ENCODE measurements around the gene MYO16.

DNA sequence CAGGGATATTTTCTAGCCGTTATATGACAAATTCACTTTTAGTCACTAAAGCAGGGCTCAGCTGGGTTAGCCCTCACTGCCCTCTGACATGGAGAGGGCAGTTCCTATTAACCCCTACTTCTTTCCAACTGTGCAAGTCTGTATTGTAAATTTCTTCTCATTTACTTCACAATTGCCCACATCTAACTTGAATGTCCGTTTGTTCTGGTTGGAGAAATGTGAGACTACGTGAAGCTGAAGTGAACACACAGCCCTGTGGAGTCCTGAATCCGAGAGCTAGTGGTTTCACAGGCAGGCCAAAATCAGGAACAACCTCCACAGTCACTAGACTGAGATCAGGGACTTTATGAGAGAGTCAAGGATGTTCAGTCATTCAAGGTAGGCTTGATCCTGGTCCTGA is 4.4 kb upstream of the MYO16 start:
- no peak for TF ChIP-seq EP300 (conservative IDR thresholded peaks at IDR 0.05; ENCODE audit: poor library complexity, severe bottlenecking)
- no peak for TF ChIP-seq CTCF (IDR thresholded peaks at IDR 0.05; ENCODE audit: poor library complexity, severe bottlenecking)
- TF ChIP-seq SMC3 (conservative IDR thresholded peaks at IDR 0.05; ENCODE audit: poor library complexity), result no peak
- no peak for TF ChIP-seq MXI1 (conservative IDR thresholded peaks at IDR 0.05; ENCODE audit: poor library complexity, severe bottlenecking)
- no peak for TF ChIP-seq POLR2AphosphoS5 (IDR thresholded peaks at IDR 0.05)

Data from neural cell (in vitro differentiated cells).